Measurements from ENCODE around the gene IFT20. TPM values are rescaled to one million over a fixed set of nuclear protein-coding genes. Genes with fewer than 3 reads are reported as not detected.

The IFT20 gene
- polyA plus RNA-seq, 1 donor (not counting 4 experiments of a cell fraction or from before 2014, with no cell fraction given) = 28.7 TPM

GRCh38 chr17:28334666-28335200, 539 bp downstream of the IFT20 start:
- FAIRE-seq (no peak), DNase-seq (ENCODE audit: low read depth, low spot score) (no peak)
- Histone ChIP-seq H2AFZ (ENCODE audit: control insufficient read depth, low read length) (peak overlapping the region; percentile 83), H3K9ac (ENCODE audit: control insufficient read depth, extremely low read depth, insufficient read depth, low read length) (peak overlapping the region; percentile 99), H3K27me3 (ENCODE audit: control insufficient read depth, extremely low read depth, insufficient read depth, low read length) (no peaks in the 10 kb centered on the region), H3K9me3 (ENCODE audit: control insufficient read depth, low read depth, low read length) (no peaks in the 10 kb centered on the region), H3K4me3 (ENCODE audit: control insufficient read depth in 2 of 3, extremely low read depth in 1 of 3, insufficient read depth in 2 of 3, low read depth in 1 of 3, low read length in 3 of 3) (peak overlapping the region; percentile 74 to 97 (median 92)), H3K4me2 (ENCODE audit: control insufficient read depth, extremely low read depth, insufficient read depth, low read depth, low read length) (peak overlapping the region; percentile 93), H3K36me3 (ENCODE audit: control insufficient read depth in 2 of 2, extremely low read depth in 1 of 2, insufficient read depth in 2 of 2, low read length in 2 of 2) (peaks cover 14 to 17% of the 10 kb centered on the region in 2 experiments), H3K27ac (ENCODE audit: control insufficient read depth, insufficient read depth, low read length) (peak overlapping the region; percentile 99), H3K9me1 (ENCODE audit: control insufficient read depth, extremely low read depth, insufficient read depth, low read length) (peaks cover 10% of the 10 kb centered on the region), H4K20me1 (ENCODE audit: control insufficient read depth, extremely low read depth, insufficient read depth, low read length) (peaks cover 15% of the 10 kb centered on the region), H3K4me1 (ENCODE audit: control insufficient read depth, extremely low read depth, insufficient read depth, low read length) (peaks cover 38% of the 10 kb centered on the region), H3K79me2 (ENCODE audit: control insufficient read depth, insufficient read depth, low read length) (peaks cover 52% of the 10 kb centered on the region)
- dilution Hi-C loops (cut with MboI; ENCODE audit: extremely low pct_ligation_motif_present, low sequenced_read_pairs) = no loop called here
- TF ChIP-seq CTCF (optimal IDR thresholded peaks at IDR 0.05 in 1 of 3, IDR thresholded peaks at IDR 0.05 in 1 of 3, conservative IDR thresholded peaks at IDR 0.05 in 1 of 3; ENCODE audit: extremely low read depth in 1 of 3, insufficient read depth in 2 of 3, low read length in 3 of 3) = no peak
- TF ChIP-seq EZH2 (IDR thresholded peaks at IDR 0.05; ENCODE audit: low read length) = no peak

- Histone ChIP-seq H3K9me3 (ENCODE audit: control insufficient read depth, low read depth, low read length) (no peaks in the 10 kb centered on the region), H4K20me1 (ENCODE audit: control insufficient read depth, extremely low read depth, insufficient read depth, low read length) (peaks cover 14% of the 10 kb centered on the region), H3K36me3 (ENCODE audit: control insufficient read depth in 2 of 2, extremely low read depth in 1 of 2, insufficient read depth in 2 of 2, low read length in 2 of 2) (peaks cover 11% of the 10 kb centered on the region in 2 experiments), H3K79me2 (ENCODE audit: control insufficient read depth, insufficient read depth, low read length) (peaks cover 47% of the 10 kb centered on the region), H2AFZ (ENCODE audit: control insufficient read depth, low read length) (no peak overlapping the region), H3K9ac (ENCODE audit: control insufficient read depth, extremely low read depth, insufficient read depth, low read length) (peak overlapping the region; percentile 99), H3K4me3 (ENCODE audit: control insufficient read depth in 2 of 3, extremely low read depth in 1 of 3, insufficient read depth in 2 of 3, low read depth in 1 of 3, low read length in 3 of 3) (peak overlapping the region; percentile 74 to 97 (median 92)), H3K9me1 (ENCODE audit: control insufficient read depth, extremely low read depth, insufficient read depth, low read length) (peaks cover 7% of the 10 kb centered on the region), H3K4me1 (ENCODE audit: control insufficient read depth, extremely low read depth, insufficient read depth, low read length) (peaks cover 33% of the 10 kb centered on the region), H3K4me2 (ENCODE audit: control insufficient read depth, extremely low read depth, insufficient read depth, low read depth, low read length) (peak overlapping the region; percentile 93), H3K27ac (ENCODE audit: control insufficient read depth, insufficient read depth, low read length) (no peak overlapping the region), H3K27me3 (ENCODE audit: control insufficient read depth, extremely low read depth, insufficient read depth, low read length) (no peaks in the 10 kb centered on the region)
- DNase-seq (ENCODE audit: low read depth, low spot score) = no peak
- FAIRE-seq = no peak
- TF ChIP-seq EZH2 (IDR thresholded peaks at IDR 0.05; ENCODE audit: low read length) = no peak
- no peak for TF ChIP-seq CTCF (optimal IDR thresholded peaks at IDR 0.05 in 1 of 3, IDR thresholded peaks at IDR 0.05 in 1 of 3, conservative IDR thresholded peaks at IDR 0.05 in 1 of 3; ENCODE audit: extremely low read depth in 1 of 3, insufficient read depth in 2 of 3, low read length in 3 of 3)
- dilution Hi-C loops (cut with MboI; ENCODE audit: extremely low pct_ligation_motif_present, low sequenced_read_pairs) = no loop called here
Measured at GRCh38 chr17:28334171-28334570, 1.1 kb downstream of the IFT20 start.

All from keratinocyte (primary cell).